ENCODE data around the gene AOPEP.

AOPEP gene

GRCh38 chr9:95067897-95068296 is 341.4 kb downstream of the AOPEP start:
- Histone ChIP-seq H3K4me3 (ENCODE audit: insufficient read depth, low read length, poor library complexity, severe bottlenecking) (no peak overlapping the region), H3K9me2 (replicated peaks; ENCODE audit: insufficient read depth, low read length) (no peaks in the 10 kb centered on the region), H2AFZ (ENCODE audit: low read depth, low read length, severe bottlenecking) (no peak overlapping the region), H3F3A (ENCODE audit: insufficient read depth) (no peaks in the 10 kb centered on the region), H3K27ac (ENCODE audit: low read depth, low read length) (no peak overlapping the region), H3K9ac (ENCODE audit: low read length) (no peak overlapping the region), H4K20me1 (ENCODE audit: low read depth, low read length) (no peaks in the 10 kb centered on the region), H3K4me2 (ENCODE audit: low read depth, low read length, poor library complexity, severe bottlenecking) (no peak overlapping the region), H3K9me3 (ENCODE audit: insufficient read depth, low read length) (no peaks in the 10 kb centered on the region), H3K79me2 (ENCODE audit: insufficient read depth, low read length) (no peaks in the 10 kb centered on the region), H3K27me3 (ENCODE audit: low read length) (no peaks in the 10 kb centered on the region), H3K36me3 (ENCODE audit: low read length) (no peaks in the 10 kb centered on the region)
- TF ChIP-seq CTCF (IDR thresholded peaks at IDR 0.05; ENCODE audit: insufficient read depth, low read length, poor library complexity, severe bottlenecking), result no peak
- no peak for TF ChIP-seq EZH2phosphoT487 (conservative IDR thresholded peaks at IDR 0.05; ENCODE audit: low read length)

- TF ChIP-seq EZH2phosphoT487 (conservative IDR thresholded peaks at IDR 0.05; ENCODE audit: low read length), result no peak
- TF ChIP-seq CTCF (IDR thresholded peaks at IDR 0.05; ENCODE audit: insufficient read depth, low read length, poor library complexity, severe bottlenecking), result no peak
- H3K9ac ChIP-seq (ENCODE audit: low read length), result no peak overlapping the region
- no peak overlapping the region for H3K4me2 ChIP-seq (ENCODE audit: low read depth, low read length, poor library complexity, severe bottlenecking)
- H3K27me3 ChIP-seq (ENCODE audit: low read length), result no peaks in the 10 kb centered on the region
- no peak overlapping the region for H3K4me3 ChIP-seq (ENCODE audit: insufficient read depth, low read length, poor library complexity, severe bottlenecking)
- H3K36me3 ChIP-seq (ENCODE audit: low read length), result no peaks in the 10 kb centered on the region
- H3K27ac ChIP-seq (ENCODE audit: low read depth, low read length), result no peak overlapping the region
- H3K79me2 ChIP-seq (ENCODE audit: insufficient read depth, low read length), result no peaks in the 10 kb centered on the region
- H2AFZ ChIP-seq (ENCODE audit: low read depth, low read length, severe bottlenecking), result no peak overlapping the region
- H3F3A ChIP-seq (ENCODE audit: insufficient read depth), result no peaks in the 10 kb centered on the region
- no peaks in the 10 kb centered on the region for H3K9me2 ChIP-seq (replicated peaks; ENCODE audit: insufficient read depth, low read length)
- no peaks in the 10 kb centered on the region for H4K20me1 ChIP-seq (ENCODE audit: low read depth, low read length)
- H3K9me3 ChIP-seq (ENCODE audit: insufficient read depth, low read length), result no peaks in the 10 kb centered on the region
Measured at GRCh38 chr9:95070549-95071021, 344.1 kb downstream of the AOPEP start.

GRCh38 chr9:95071450-95071849 is 345.0 kb downstream of the AOPEP start:
- no peaks in the 10 kb centered on the region for H3K79me2 ChIP-seq (ENCODE audit: insufficient read depth, low read length)

More at GRCh38 chr9:95071450-95071849, 345.0 kb downstream of the AOPEP start:
- H3K9me2 ChIP-seq (replicated peaks; ENCODE audit: insufficient read depth, low read length), result no peaks in the 10 kb centered on the region
- H2AFZ ChIP-seq (ENCODE audit: low read depth, low read length, severe bottlenecking), result no peak overlapping the region
- no peaks in the 10 kb centered on the region for H3K27me3 ChIP-seq (ENCODE audit: low read length)
- no peak overlapping the region for H3K4me2 ChIP-seq (ENCODE audit: low read depth, low read length, poor library complexity, severe bottlenecking)
- H3K27ac ChIP-seq (ENCODE audit: low read depth, low read length), result no peak overlapping the region
- H4K20me1 ChIP-seq (ENCODE audit: low read depth, low read length), result no peaks in the 10 kb centered on the region
- H3K9ac ChIP-seq (ENCODE audit: low read length), result no peak overlapping the region
- no peaks in the 10 kb centered on the region for H3F3A ChIP-seq (ENCODE audit: insufficient read depth)
- H3K4me3 ChIP-seq (ENCODE audit: insufficient read depth, low read length, poor library complexity, severe bottlenecking), result no peak overlapping the region
- TF ChIP-seq EZH2phosphoT487 (conservative IDR thresholded peaks at IDR 0.05; ENCODE audit: low read length), result no peak
- TF ChIP-seq CTCF (IDR thresholded peaks at IDR 0.05; ENCODE audit: insufficient read depth, low read length, poor library complexity, severe bottlenecking), result no peak
- H3K36me3 ChIP-seq (ENCODE audit: low read length), result no peaks in the 10 kb centered on the region
- no peaks in the 10 kb centered on the region for H3K9me3 ChIP-seq (ENCODE audit: insufficient read depth, low read length)

All from SU-DHL-6 (cell line).